SU-DHL-6 (cell line): ENCODE data around the gene RNASET2.

ENCODE experiments used
- H2AFZ ChIP-seq: fragments of 200-600 bp; sonication (generic); 2 replicates; pipeline ENCODE4 v1.6.1; 2014; ENCODE audit warnings: low read depth, mild to moderate bottlenecking, moderate library complexity, mixed read lengths, antibody characterized with exemption, low read length; ENCODE audit not compliant: severe bottlenecking
- H3F3A ChIP-seq: fragments of 200-600 bp; shearing (Covaris generic); 2 replicates; pipeline ENCODE4 v1.6.0; 2016; ENCODE audit warnings: antibody characterized with exemption, mild to moderate bottlenecking; ENCODE audit not compliant: insufficient read depth
- H3K27ac ChIP-seq: fragments of 200-600 bp; sonication (generic); 2 replicates; pipeline ENCODE4 v1.5.1; 2016; ENCODE audit warnings: low read depth, mild to moderate bottlenecking, low read length, moderate library complexity, mixed read lengths
- H3K27me3 ChIP-seq: fragments of 200-600 bp; sonication (generic), shearing (Covaris generic); 2 replicates; pipeline ENCODE4 v1.6.0; 2014; ENCODE audit warnings: mild to moderate bottlenecking, low read length
- H3K36me3 ChIP-seq: fragments of 200-600 bp; sonication (generic); 2 replicates; pipeline ENCODE4 v1.6.1; 2014; ENCODE audit warnings: mild to moderate bottlenecking, low read length, mixed read lengths
- H3K4me2 ChIP-seq: fragments of 300-600, 200-600 bp; shearing (Covaris generic), sonication (generic); 2 replicates; pipeline ENCODE4 v1.6.0; 2014; ENCODE audit warnings: low read length, low read depth, mild to moderate bottlenecking; ENCODE audit not compliant: poor library complexity, severe bottlenecking
- H3K4me3 ChIP-seq: fragments of 200-600 bp; sonication (generic); 2 replicates; pipeline ENCODE4 v1.5.1; 2014; ENCODE audit warnings: antibody characterized with exemption, low read length, mild to moderate bottlenecking, mixed read lengths; ENCODE audit not compliant: insufficient read depth, poor library complexity, severe bottlenecking
- H3K79me2 ChIP-seq: fragments of 200-600 bp; sonication (generic); 2 replicates; pipeline ENCODE4 v1.6.1; 2014; ENCODE audit warnings: mild to moderate bottlenecking, low read length, moderate library complexity; ENCODE audit not compliant: insufficient read depth
- H3K9ac ChIP-seq: fragments of 200-600 bp; sonication (generic); 2 replicates; pipeline ENCODE4 v1.7.0; 2014; ENCODE audit warnings: mild to moderate bottlenecking, low read length
- H3K9me2 ChIP-seq: fragments of 200-600 bp; sonication (generic); replicated peaks from 2 replicates; pipeline ENCODE4 v1.6.1; 2014; ENCODE audit warnings: low read length; ENCODE audit not compliant: insufficient read depth
- H3K9me3 ChIP-seq: fragments of 200-600 bp; sonication (generic); 2 replicates; pipeline ENCODE4 v1.6.1; 2014; ENCODE audit warnings: low read length, mixed read lengths; ENCODE audit not compliant: insufficient read depth
- H4K20me1 ChIP-seq: fragments of 200-600 bp; sonication (generic); 2 replicates; pipeline ENCODE4 v1.6.1; 2014; ENCODE audit warnings: low read depth, mild to moderate bottlenecking, antibody characterized with exemption, low read length, moderate library complexity, mixed read lengths
- EZH2phosphoT487 ChIP-seq: fragments of 200-600 bp; sonication (generic), shearing (Covaris generic); conservative IDR thresholded peaks from 2 replicates; pipeline ENCODE4 v1.6.1; 2018; ENCODE audit warnings: mild to moderate bottlenecking, antibody characterized with exemption, low read length, moderate library complexity, mixed read lengths
- TF ChIP-seq, protein P1 (sequence below): fragments of 200-600 bp; sonication (generic); IDR thresholded peaks from one replicate; pipeline ENCODE4 v1.5.1; 2017; ENCODE audit warnings: antibody characterized with exemption, mild to moderate bottlenecking, low read length, moderate library complexity; ENCODE audit not compliant: insufficient read depth, poor library complexity, severe bottlenecking

RNASET2 gene

DNA sequence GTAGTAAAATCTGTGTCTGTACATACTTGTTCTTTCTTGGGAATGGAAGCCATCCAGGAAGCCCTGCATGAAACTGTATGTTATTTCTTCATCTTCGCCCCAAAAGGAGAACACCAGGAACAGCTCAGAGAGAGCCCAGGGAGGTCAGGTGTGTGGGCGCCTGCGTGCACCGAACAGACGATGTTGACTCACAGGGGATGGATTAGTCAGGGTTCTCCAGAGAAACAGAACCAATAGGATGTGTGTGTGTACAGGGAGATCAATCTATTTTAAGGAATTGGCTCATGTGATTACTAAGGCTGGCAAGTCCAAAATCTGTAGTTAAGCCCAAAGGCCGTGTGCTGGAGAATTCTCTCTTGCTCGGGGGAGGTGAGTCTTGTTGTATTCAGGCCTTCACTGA, 45.7 kb downstream of the RNASET2 start:
- H3K4me3 ChIP-seq: no peak overlapping the region
- TF ChIP-seq, protein P1, sequence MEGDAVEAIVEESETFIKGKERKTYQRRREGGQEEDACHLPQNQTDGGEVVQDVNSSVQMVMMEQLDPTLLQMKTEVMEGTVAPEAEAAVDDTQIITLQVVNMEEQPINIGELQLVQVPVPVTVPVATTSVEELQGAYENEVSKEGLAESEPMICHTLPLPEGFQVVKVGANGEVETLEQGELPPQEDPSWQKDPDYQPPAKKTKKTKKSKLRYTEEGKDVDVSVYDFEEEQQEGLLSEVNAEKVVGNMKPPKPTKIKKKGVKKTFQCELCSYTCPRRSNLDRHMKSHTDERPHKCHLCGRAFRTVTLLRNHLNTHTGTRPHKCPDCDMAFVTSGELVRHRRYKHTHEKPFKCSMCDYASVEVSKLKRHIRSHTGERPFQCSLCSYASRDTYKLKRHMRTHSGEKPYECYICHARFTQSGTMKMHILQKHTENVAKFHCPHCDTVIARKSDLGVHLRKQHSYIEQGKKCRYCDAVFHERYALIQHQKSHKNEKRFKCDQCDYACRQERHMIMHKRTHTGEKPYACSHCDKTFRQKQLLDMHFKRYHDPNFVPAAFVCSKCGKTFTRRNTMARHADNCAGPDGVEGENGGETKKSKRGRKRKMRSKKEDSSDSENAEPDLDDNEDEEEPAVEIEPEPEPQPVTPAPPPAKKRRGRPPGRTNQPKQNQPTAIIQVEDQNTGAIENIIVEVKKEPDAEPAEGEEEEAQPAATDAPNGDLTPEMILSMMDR: no peak
- TF ChIP-seq EZH2phosphoT487: no peak
- no peak overlapping the region for H3K4me2 ChIP-seq
- no peaks in the 10 kb centered on the region for H3K79me2 ChIP-seq
- H3K9me2 ChIP-seq: no peaks in the 10 kb centered on the region
- H3K9me3 ChIP-seq: no peaks in the 10 kb centered on the region
- no peaks in the 10 kb centered on the region for H4K20me1 ChIP-seq
- no peaks in the 10 kb centered on the region for H3F3A ChIP-seq
- H2AFZ ChIP-seq: no peak overlapping the region
- H3K36me3 ChIP-seq: no peaks in the 10 kb centered on the region
- H3K9ac ChIP-seq: no peak overlapping the region
- no peaks in the 10 kb centered on the region for H3K27me3 ChIP-seq
- no peak overlapping the region for H3K27ac ChIP-seq

DNA sequence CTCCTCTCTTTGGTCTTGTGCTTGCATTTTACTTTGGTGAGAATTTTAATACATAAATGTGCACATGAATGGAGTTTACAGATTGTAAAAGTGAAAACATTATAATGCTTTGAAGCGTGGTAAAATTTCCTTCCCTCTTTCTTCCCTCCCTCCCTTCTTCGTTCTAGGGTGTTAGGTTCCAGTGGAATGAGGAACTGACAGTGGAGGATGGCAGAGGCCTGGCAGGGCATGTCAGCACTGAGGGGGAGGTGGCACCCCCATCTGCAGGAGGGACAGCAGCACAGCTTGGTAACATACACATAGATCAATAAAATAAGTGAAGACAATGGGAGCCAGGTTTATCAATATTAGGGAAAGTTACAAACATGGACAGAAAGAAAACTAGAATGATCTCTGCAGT, 47.5 kb downstream of the RNASET2 start:
- Histone ChIP-seq H3F3A (no peaks in the 10 kb centered on the region), H3K9me2 (no peaks in the 10 kb centered on the region), H3K9me3 (no peaks in the 10 kb centered on the region), H2AFZ (no peak overlapping the region), H3K4me3 (no peak overlapping the region), H3K36me3 (no peaks in the 10 kb centered on the region), H3K9ac (no peak overlapping the region), H3K27me3 (no peaks in the 10 kb centered on the region), H3K4me2 (no peak overlapping the region), H3K79me2 (no peaks in the 10 kb centered on the region), H4K20me1 (no peaks in the 10 kb centered on the region), H3K27ac (no peak overlapping the region)
- TF ChIP-seq, protein P1: no peak
- TF ChIP-seq EZH2phosphoT487: no peak

DNA sequence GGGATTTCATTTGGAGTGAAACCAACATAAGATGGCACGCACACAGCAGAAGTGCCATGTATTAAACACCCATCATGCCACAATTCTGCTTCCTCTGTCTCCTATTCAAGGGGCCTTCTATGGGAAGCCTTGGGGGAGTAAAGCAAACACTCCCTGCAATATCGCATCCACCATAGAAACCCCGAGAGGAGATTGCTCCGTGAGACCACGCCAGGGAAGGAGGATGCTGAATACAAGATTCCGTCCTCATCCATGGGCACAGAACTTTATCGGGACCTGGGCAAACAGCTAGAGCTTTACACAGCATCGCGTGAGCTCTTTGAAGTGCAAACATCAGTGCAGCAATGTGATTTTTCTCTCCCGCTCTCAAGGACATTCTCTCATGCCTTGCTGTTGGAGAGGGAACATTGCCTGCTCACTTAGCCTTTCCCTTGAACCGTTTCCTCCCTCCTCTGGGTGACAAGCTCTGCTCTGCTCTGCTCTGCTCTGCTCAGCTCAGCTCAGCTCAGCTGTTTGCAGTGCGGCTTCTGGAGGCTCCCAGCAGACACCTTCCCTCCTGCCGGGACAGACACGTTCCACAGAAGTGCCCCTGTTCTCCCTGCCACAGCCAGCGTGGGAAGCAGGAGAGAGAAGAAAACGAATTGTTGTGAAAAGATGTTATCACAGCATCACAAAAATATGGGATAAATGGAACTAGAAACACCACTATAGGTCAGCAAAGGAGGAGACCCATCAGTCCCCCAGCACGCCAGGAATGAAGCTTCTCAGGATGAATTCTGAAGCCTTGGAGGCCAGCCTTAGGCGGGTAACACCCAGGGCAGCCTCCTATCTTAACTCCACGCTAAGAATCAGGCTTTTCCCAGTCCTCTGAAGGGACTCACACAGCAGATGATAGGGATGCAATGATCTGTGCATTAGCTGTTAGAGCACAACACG, 48.2 kb downstream of the RNASET2 start:
- no peaks in the 10 kb centered on the region for H3F3A ChIP-seq
- no peak for TF ChIP-seq EZH2phosphoT487
- no peak overlapping the region for H3K4me3 ChIP-seq
- H3K9me2 ChIP-seq: no peaks in the 10 kb centered on the region
- H3K9ac ChIP-seq: no peak overlapping the region
- no peak overlapping the region for H2AFZ ChIP-seq
- H3K4me2 ChIP-seq: no peak overlapping the region
- no peaks in the 10 kb centered on the region for H3K27me3 ChIP-seq
- H3K9me3 ChIP-seq: no peaks in the 10 kb centered on the region
- H3K36me3 ChIP-seq: no peaks in the 10 kb centered on the region
- H4K20me1 ChIP-seq: no peaks in the 10 kb centered on the region
- H3K79me2 ChIP-seq: no peaks in the 10 kb centered on the region
- H3K27ac ChIP-seq: no peak overlapping the region

DNA sequence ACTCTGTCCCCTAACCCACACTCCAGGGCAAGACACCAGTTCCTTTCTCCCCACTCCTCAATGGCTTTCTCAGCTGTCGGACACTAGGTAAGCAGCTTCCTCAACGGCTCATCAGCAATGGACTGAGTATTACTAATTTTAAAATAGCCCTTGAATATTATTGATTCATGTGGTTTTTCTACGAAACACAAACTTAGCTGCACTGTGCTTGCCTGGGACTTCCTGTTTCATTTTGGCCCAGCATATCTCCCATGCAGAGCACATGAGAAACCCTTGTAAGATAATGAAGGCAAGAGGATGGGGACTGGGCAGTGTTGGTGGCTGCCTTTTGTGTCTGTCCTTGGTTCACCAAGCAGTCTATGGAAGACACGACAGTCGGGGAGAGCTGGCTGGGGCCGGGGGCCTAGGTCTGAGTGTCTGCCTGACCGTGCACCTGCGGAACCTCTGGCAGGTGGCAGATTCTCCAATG, 48.9 kb downstream of the RNASET2 start:
- Histone ChIP-seq H3K27me3 (no peaks in the 10 kb centered on the region), H4K20me1 (no peaks in the 10 kb centered on the region), H3K79me2 (no peaks in the 10 kb centered on the region), H3K4me2 (no peak overlapping the region), H3F3A (no peaks in the 10 kb centered on the region), H3K9me3 (no peaks in the 10 kb centered on the region), H3K36me3 (no peaks in the 10 kb centered on the region), H2AFZ (no peak overlapping the region), H3K4me3 (no peak overlapping the region), H3K27ac (no peak overlapping the region), H3K9me2 (no peaks in the 10 kb centered on the region), H3K9ac (no peak overlapping the region)
- no peak for TF ChIP-seq EZH2phosphoT487
- TF ChIP-seq, protein P1: no peak
